Measurements from ENCODE around the gene SSTR5.

The SSTR5 gene

DNA sequence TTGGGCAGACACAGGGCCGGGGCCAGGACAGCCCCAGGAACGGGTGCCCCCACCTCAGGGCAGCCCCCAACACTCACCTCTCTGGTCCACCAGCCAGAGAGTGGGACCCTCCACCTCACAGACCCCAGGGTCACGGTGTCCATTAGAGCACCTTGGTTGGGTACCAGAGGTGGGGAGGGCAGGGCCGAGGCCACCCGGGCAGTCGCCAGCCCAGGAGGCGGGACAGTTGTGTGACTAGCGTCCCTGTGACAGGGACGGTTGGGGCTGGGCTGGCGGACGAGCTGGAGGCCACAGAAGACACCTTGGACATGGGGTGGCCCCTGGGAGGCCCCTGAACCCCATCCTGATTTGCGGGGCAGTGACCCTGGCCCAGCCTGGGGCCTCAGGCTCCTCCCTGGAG is 35.2 kb downstream of the SSTR5 start:
- DNase-seq: no peak

DNA sequence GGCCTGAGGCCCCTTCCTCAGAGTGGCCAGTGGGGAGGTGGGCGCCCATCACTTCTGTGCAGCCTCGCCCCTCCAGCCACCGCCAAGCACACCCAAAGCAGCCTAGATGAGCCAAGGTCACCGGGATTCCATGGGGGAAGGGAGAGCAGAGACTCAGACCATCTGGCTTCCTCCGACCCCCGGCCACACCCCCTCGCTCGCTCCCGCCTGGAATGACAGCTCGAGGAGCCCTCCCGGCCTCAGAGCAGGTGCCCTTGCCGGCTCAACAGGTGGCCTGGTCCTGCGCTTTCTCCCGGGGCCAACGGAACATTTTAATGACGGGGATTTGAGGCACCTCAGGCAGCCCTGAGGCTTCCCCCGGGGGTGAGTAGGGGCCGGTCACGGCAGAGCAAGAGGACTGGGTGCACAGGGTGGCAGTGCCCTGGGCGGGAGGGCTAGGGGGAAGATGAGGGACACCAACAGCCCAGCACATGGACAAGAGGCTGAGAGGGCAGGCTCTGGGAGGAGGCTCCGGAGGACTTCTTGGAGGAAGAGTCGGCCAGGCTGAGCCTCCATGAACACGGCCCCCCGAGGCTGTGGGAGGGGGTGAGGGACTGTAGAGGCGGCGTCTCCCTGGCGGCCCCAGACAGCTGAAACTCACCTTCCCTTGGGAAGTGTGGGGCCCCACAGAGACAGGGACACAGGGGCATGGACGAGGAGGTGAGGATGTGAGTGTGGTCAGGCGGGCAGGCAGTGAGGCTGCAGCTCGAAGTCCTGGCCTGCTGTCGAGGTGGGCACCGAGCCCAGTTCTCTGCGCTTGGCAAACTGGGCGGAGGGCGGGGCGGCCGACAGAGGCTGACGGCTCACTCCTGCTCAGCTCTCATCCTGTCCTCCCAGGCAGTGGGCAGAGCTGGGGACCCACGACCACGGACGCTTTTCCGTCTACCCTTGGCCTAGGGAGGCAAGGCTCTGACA is 36.0 kb downstream of the SSTR5 start:
- peak; percentile 15 for DNase-seq

DNA sequence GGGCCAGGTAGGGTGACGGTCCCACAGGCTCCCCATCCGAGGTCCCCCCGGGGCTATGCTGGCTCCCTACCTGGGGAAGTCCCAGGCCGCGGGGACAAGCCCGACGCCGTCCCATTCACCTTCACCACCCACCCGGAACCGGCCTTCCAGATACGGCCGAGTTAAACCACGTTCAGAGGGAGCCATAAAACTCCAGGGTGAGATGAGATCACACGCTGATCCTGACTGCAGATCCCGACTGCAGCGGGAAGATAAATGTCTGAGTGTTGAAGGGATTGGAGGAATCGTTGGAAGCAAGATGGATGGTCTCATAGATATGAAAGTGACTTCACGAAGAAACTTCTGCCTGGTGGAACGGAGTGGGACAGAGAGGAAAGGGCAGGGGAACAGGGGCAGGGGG is 37.1 kb downstream of the SSTR5 start:
- no peak for DNase-seq

GRCh38 chr16:1112506-1113184 is 40.1 kb downstream of the SSTR5 start:
- DNase-seq: no peak

DNA sequence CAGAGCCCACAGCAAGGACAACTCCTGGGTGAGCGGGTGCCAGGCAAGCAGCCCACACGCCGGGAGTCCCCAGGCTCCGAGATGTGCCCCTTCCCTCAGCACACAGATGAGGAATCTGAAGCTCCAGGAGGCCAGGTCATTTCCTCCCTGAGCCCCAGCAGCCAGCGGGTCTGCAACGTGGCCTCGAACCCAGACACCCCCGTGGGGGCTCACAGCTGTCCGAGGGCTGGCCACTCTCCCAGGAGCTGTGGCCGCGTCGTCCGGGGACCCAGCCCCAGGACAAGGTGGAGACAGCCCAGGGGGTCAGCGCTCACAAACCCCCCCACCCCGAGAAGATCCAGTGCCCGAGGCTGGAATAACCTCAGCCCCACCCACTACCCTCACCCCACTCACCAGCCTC is 40.9 kb downstream of the SSTR5 start:
- no peak for DNase-seq

DNA sequence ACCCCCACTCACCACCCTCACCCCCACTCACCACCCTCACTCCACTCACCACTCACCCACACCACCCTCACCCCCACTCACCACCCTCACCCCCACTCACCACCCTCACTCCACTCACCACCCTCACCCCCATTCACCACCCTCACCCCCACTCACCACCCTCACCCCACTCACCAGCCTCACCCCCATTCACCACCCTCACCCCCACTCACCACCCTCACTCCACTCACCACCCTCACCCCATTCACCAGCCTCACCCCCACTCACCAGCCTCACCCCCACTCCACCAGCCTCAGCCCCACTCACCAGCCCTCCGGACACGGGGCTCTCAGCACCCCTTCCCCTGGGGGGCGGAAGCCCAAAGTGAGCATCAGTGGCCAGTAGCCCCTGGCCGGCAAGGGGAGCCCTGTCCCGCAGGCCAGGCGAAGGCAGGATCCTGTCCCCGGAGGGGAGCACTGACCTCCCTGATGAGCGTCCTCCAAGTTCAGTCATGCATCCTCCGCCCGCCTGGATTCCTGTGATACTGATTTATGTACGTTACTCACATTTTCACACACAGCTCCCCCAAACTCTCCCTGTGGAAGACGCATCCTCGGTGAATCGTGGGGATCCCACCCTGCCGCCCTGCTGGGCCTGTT is 41.5 kb downstream of the SSTR5 start:
- no peak for DNase-seq

- no peak for DNase-seq
Measured at GRCh38 chr16:1116693-1117077, 44.1 kb downstream of the SSTR5 start.

GRCh38 chr16:1117176-1117900 is 44.8 kb downstream of the SSTR5 start:
- DNase-seq: no peak

GRCh38 chr16:1117926-1118325 is 45.4 kb downstream of the SSTR5 start:
- no peak for DNase-seq

DNA sequence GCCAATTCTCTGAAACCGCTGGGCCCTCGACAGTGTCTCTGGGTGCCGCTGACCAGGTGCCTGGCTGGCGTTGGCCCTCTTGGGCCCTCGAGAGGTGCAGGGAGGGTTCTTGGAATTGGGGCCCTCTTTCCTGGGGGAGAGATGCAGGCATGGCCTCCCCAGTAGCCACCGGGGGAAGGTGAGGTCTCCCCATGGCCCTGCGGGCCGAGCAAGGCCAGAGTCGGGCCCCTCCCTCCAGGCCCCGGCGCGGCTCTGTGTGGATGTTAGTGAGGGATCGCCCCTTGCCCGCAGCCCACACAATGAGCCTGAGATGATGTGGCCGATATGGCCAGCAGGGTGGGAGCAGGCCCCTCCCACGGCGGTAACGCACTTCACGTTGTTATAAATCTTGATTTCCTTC is 46.6 kb downstream of the SSTR5 start:
- no peak for DNase-seq

DNA sequence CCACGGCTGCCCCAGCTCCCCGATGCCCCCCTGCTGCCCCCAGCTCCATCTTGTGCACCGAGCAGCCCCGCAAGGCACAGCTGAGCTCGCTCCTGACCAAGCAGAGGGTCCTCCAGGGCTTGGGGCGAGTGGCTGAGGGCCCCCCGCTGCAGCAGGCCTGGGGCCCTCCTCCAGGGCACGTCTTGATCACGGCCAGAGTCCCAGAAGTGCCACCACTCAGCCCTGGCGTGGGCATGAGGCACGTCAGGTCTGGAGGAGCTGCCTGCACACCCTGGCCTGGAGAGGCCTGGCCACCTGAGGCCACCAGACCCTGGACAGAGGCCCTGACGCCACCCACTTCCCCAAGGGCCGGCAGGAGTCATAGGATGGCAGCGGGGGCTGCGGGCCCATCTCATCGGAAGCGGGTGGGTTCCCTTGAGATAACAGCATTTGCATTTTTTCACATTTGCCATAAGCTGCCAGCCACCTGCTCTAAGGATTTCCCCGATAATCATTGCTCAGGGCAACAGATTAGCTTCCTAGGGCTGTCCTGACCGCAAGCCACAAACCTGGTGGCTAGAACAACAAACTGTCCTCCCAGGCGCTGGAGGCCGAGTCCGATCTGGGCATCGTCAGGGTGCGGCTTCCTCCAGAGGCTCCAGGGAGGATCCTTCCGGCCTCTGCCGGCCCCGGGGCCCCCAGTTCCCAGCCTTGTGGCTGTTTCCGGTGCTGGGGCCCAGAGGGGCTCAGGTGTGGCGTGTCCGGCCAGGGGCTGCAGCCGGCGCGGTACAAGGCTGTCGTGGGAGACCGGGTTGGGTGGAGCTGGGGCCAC is 47.4 kb downstream of the SSTR5 start:
- no peak for DNase-seq

- DNase-seq: no peak
Measured at GRCh38 chr16:1120577-1120941, 48.0 kb downstream of the SSTR5 start.

DNA sequence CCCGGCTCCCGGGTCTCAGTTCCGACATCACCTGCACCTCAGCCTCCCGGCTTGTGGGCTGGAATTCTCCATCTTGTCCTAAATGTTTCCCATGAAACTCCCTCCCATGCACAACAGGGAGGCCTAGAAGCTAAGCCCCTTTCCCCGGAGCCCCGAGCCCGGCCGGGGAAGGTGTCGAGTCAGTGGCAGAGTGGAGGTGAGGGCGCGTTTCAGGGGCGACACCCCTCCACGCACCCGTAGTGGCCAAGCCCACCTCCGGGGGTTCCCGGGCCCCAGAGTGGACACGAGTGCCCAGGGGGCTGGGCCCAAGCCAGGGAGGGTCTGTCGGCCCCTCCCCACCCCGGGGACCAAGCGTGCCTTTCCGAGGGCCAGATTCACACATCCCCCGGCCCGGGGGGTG is 48.5 kb downstream of the SSTR5 start:
- DNase-seq: no peak

DNA sequence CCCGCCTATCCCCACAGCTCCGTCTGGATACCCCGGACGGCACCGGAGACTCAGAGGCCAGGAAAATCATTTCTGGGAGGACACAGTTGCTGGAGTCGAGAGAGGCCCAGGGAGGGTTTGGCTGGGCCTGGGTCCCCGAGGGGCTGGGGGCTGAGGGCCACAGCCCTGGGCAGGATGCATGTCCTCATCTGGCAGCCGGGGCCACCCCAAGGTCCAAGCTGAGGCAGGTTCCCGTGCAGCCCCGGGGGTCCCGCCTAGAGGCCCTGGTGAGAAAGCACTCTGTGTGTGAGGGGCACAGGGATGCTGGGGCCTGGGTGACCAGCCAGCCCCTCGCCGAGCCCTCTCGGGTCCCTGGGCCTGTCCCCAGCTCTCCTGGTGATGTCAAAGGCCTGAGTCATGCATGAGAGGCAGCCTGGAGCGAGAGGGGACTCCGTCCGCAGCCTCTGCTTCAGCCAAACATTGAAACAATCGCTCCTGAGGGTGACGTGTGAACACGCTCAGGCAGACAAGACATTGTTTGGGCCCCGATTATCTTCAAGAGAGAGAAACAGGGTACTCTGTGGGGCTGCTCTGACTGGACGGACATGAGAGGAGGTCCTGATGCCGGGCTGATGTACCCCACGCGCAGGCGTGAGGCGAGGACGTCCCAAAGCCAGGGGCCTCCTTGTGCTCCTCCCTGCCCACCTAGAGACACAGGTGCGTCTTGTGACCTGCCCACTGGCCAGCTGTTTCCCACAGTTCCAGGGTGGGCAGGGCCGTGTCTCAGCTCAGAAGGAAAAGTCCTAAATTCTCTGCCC is 49.3 kb downstream of the SSTR5 start:
- no peak for DNase-seq

GRCh38 chr16:1122398-1122765 is 49.8 kb downstream of the SSTR5 start:
- DNase-seq: no peak

- DNase-seq: no peak
Measured at GRCh38 chr16:1123525-1124230, 51.1 kb downstream of the SSTR5 start.

- no peak for DNase-seq
Measured at GRCh38 chr16:1124291-1124690, 51.7 kb downstream of the SSTR5 start.

GRCh38 chr16:1124795-1125194 is 52.2 kb downstream of the SSTR5 start:
- no peak for DNase-seq

DNA sequence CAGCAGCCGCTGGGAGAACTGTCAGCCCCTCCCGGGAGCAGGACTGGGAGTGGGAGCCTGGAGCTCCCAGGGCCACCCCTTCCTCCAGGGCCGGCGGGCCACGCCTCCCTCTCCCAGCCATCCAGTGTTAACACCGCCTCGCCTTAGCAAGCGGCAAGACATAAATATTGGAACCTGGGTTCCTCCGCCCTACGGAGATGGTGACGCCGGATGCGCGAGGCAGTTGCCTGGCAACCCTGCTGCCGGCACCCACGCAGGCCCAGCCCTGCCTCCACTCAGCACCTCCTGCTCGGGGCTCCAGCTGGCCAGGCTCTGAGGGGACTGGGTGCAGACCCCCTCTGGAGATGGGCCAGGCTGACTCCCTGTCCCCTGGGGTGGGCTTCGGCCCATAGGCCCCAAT is 52.9 kb downstream of the SSTR5 start:
- no peak for DNase-seq

DNA sequence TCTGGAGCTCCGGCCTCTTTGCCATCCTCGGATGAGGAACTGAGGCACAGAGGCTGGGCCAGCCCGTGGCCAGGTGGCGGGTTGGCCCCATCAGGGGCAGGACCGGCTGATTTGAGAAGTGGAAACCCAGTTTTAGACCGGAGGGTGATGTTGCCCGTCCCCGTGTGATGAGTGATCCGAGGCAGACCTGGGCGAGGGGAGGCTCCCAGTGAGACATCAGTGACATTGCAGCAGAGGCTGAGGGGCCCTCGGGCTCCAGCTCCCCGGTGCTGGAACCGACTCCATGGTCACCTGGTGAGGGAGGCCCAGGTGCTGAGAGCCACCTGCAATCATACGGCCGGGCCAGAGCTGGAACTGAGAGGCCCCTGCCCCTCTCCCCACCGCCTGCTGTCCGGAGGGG is 53.5 kb downstream of the SSTR5 start:
- no peak for DNase-seq

DNA sequence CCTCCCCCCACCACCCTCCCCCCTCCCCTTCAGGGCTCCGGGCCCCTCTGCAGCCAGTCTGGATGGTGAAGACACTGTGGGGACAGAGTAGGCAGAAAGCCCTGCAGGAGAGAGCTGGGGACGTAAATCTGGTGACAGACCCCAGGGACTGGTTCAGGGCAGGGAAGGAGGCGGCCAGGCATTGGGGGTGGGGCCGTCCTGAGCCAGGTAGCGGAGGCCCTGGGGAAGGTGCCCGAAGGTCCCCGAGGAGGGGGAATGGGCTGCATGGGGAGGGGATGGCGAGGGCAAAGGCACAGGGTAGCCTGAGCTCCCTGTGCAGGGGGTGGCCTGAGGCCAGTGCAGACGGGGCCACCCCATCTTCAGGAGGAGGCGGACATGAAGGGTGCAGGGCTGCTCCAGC is 54.0 kb downstream of the SSTR5 start:
- no peak for DNase-seq

All from NCI-H446 treated with DMSO at 0.1 percent for 48 hours (cell line).